NOMO-1 treated with dmso at 0.1 percent for 144 hours (cell line): Measurements from ENCODE around the gene FBXL5.
A peak's percentile ranks its signal among the peaks of the same experiment; 100 is the strongest.
"Not testable (repeated sequence)": the region's sequence is repeated elsewhere in the genome, so short reads cannot be mapped to it uniquely, and the experiment has no call there.

Source experiments
- DNase-seq: peaks from one replicate; lab custom pipeline; 2025; ENCODE audit not compliant: unreplicated experiment; lab: John Stamatoyannopoulos, UW

The FBXL5 gene

GRCh38 chr4:15652841-15653240, 2.3 kb downstream of the FBXL5 start:
- DNase-seq, result no peak

GRCh38 chr4:15652191-15652590, 3.0 kb downstream of the FBXL5 start:
- DNase-seq, result no peak

GRCh38 chr4:15651676-15652075, 3.5 kb downstream of the FBXL5 start:
- no peak for DNase-seq

- peak; percentile 72 for DNase-seq
These were observed 5.1 kb downstream of the FBXL5 start for GRCh38 chr4:15649914-15650545.

- no peak for DNase-seq
These were observed 6.6 kb downstream of the FBXL5 start for GRCh38 chr4:15648600-15648999.

GRCh38 chr4:15638418-15638817, 16.7 kb downstream of the FBXL5 start:
- DNase-seq, result no peak

- no peak for DNase-seq
These were observed 18.3 kb downstream of the FBXL5 start for GRCh38 chr4:15636818-15637217.

- not testable (repeated sequence) for DNase-seq
These were observed 37.8 kb downstream of the FBXL5 start for GRCh38 chr4:15617407-15617806.

- DNase-seq, result not testable (repeated sequence)
These were observed 40.3 kb downstream of the FBXL5 start for GRCh38 chr4:15614891-15615290.

GRCh38 chr4:15612136-15612535, 43.0 kb downstream of the FBXL5 start:
- DNase-seq, result no peak

- DNase-seq, result no peak
These were observed 44.3 kb downstream of the FBXL5 start for GRCh38 chr4:15610855-15611254.

- no peak for DNase-seq
These were observed 49.6 kb downstream of the FBXL5 start for GRCh38 chr4:15605537-15605936.

- no peak for DNase-seq
These were observed 53.3 kb downstream of the FBXL5 start for GRCh38 chr4:15601862-15602261.

GRCh38 chr4:15600176-15600575, 55.0 kb downstream of the FBXL5 start:
- DNase-seq, result no peak

GRCh38 chr4:15598644-15599043, 56.5 kb downstream of the FBXL5 start:
- no peak for DNase-seq

GRCh38 chr4:15592799-15593198, 62.4 kb downstream of the FBXL5 start:
- DNase-seq, result no peak

- no peak for DNase-seq
These were observed 67.5 kb downstream of the FBXL5 start for GRCh38 chr4:15587649-15588048.

GRCh38 chr4:15586066-15586465, 69.1 kb downstream of the FBXL5 start:
- peak; percentile 58 for DNase-seq

GRCh38 chr4:15585331-15585730, 69.8 kb downstream of the FBXL5 start:
- no peak for DNase-seq

- DNase-seq, result no peak
These were observed 70.4 kb downstream of the FBXL5 start for GRCh38 chr4:15584785-15585184.

GRCh38 chr4:15577508-15577907, 77.6 kb downstream of the FBXL5 start:
- no peak for DNase-seq

GRCh38 chr4:15575966-15576365, 79.2 kb downstream of the FBXL5 start:
- no peak for DNase-seq

GRCh38 chr4:15569746-15570145, 85.4 kb downstream of the FBXL5 start:
- no peak for DNase-seq
